HepG2 (cell line): ENCODE results near the gene TBX10. TPM values are rescaled to one million over a fixed set of nuclear protein-coding genes. Genes with fewer than 3 reads are reported as not detected.
A peak's percentile ranks its signal among the peaks of the same experiment; 100 is the strongest.

ENCODE experiments used
- ATAC-seq: fragments of 200-7000 bp; cut with Tn5 transposase; 3 replicates; pipeline ENCODE4 v1.9.1; 2020; ENCODE audit warnings: mild to moderate bottlenecking, moderate library complexity
- BruUV-seq: library from RNA; stranded (reverse); fragments of 400-500 nt; replicated peaks from 2 replicates; lab custom pipeline; 2021; lab: Mats Ljungman, UMichigan
- CTCF ChIA-PET: fragments of 300-600 bp; formaldehyde crosslinking; extraction: SDS; loops from one replicate; lab custom pipeline; 2021; ENCODE audit warnings: low total read pairs, inconsistent platforms, low intra/inter-chr PET ratio; lab: Yijun Ruan, JAX
- POLR2A ChIA-PET: fragments of 350-600 bp; sonication (Branson Sonifier 250); formaldehyde crosslinking; loops from one replicate; lab custom pipeline; 2020; ENCODE audit warnings: antibody characterized with exemption, inconsistent platforms; lab: Yijun Ruan, JAX
- DNase-seq: peaks from one replicate; pipeline ENCODE4 v3.0.0-alpha.2; 2015; ENCODE audit warnings: low spot score
- FAIRE-seq: peaks from 3 replicates; lab custom pipeline; 2011; peaks lifted over from hg19 to GRCh38; lab: Jason Lieb, UNC
- H2AFZ ChIP-seq: one replicate; pipeline ENCODE4 v1.6.1; 2011; ENCODE audit warnings: low read length, inconsistent platforms
- H3K27ac ChIP-seq: fragments of 300-600 bp; 3 replicates; pipeline ENCODE4 v1.8.0; 2011; ENCODE audit warnings: mixed run types, mild to moderate bottlenecking, mixed read lengths, low read length, inconsistent platforms; ENCODE audit not compliant: insufficient read depth; ENCODE audit errors: extremely low read length
- H3K27me3 ChIP-seq, 2 experiments: fragments of 200-600 bp in 1 of 2; 2 replicates in 1 of 2; 3 replicates in 1 of 2; pipeline versions ENCODE4 v1.6.0 to v1.8.0; 2011; ENCODE audit warnings: low read length in 2 of 2, mild to moderate bottlenecking in 2 of 2, moderate library complexity in 2 of 2, inconsistent platforms in 1 of 2; ENCODE audit not compliant: insufficient read depth in 2 of 2, control insufficient read depth in 1 of 2
- H3K36me3 ChIP-seq, 2 experiments: fragments of 200-600 bp in 1 of 2; replicated peaks in 1 of 2; 2 replicates in 1 of 2; 3 replicates in 1 of 2; pipeline versions ENCODE4 v1.5.1 to v1.8.0; 2011; ENCODE audit warnings: low read length in 2 of 2, inconsistent platforms in 1 of 2; ENCODE audit not compliant: insufficient read depth in 2 of 2, control insufficient read depth in 1 of 2
- H3K4me1 ChIP-seq: 2 replicates; pipeline ENCODE4 v1.5.1; 2012; ENCODE audit warnings: low read length, inconsistent platforms; ENCODE audit not compliant: insufficient read depth
- H3K4me2 ChIP-seq: 2 replicates; pipeline ENCODE4 v1.6.0; 2011; ENCODE audit warnings: low read depth, low read length, inconsistent platforms
- H3K4me3 ChIP-seq, 3 experiments: fragments of 200-600 bp in 1 of 3; sonication (generic), shearing (Covaris generic) in 1 of 3; replicated peaks in 1 of 3; 2 replicates each; pipeline ENCODE4 v1.5.1; 2011 to 2016; ENCODE audit warnings: low read length in 3 of 3, inconsistent platforms in 2 of 3, low read depth in 2 of 3, mild to moderate bottlenecking in 2 of 3, control low read depth in 1 of 3, mixed read lengths in 1 of 3; ENCODE audit not compliant: insufficient read depth in 1 of 3
- H3K79me2 ChIP-seq: one replicate; pipeline ENCODE4 v1.6.1; 2011; ENCODE audit warnings: low read length, inconsistent platforms; ENCODE audit not compliant: insufficient read depth
- H3K9ac ChIP-seq: 2 replicates; pipeline ENCODE4 v1.6.0; 2011; ENCODE audit warnings: mild to moderate bottlenecking, low read depth, low read length, inconsistent platforms; ENCODE audit not compliant: insufficient read depth
- H3K9me3 ChIP-seq: 2 replicates; pipeline ENCODE4 v1.5.1; 2012; ENCODE audit warnings: mild to moderate bottlenecking, low read length
- H4K20me1 ChIP-seq: 2 replicates; pipeline ENCODE4 v1.6.0; 2011; ENCODE audit warnings: inconsistent platforms, mild to moderate bottlenecking, low read length, moderate library complexity; ENCODE audit not compliant: insufficient read depth
- RBFOX2 ChIP-seq: fragments of 200-400 bp; formaldehyde crosslinking; IDR thresholded peaks from 2 replicates; pipeline ENCODE4 v1.6.1; 2017; ENCODE audit warnings: low read depth, mild to moderate bottlenecking, low read length
- ZNF124 ChIP-seq: sonication (generic); formaldehyde crosslinking; IDR thresholded peaks from 2 replicates; pipeline ENCODE4 v1.4.0; 2020; ENCODE audit warnings: missing genetic modification reagents
- WGBS: methylation state at CpG from one replicate; pipeline ENCODE4 v1.1.6; 2017; ENCODE audit warnings: low lambda C conversion rate; 5-methylcytosine and 5-hydroxymethylcytosine counted together
- in situ Hi-C: cut with HindIII; loops from 2 replicates; pipeline ENCODE4 v1.10.0; 2017; ENCODE audit warnings: low pct_unique_long_range_greater_than_20kb; ENCODE audit not compliant: extremely low pct_ligation_motif_present
- intact Hi-C: fragments of 100-400 bp; cut with micrococcal nuclease; formaldehyde crosslinking; loops from one replicate; pipeline ENCODE4 v1.10.0; 2022; ENCODE audit not compliant: unreplicated experiment
- polyA plus RNA-seq, 8 experiments: library from polyadenylated mRNA; depleted of rRNA in 3 of 8; stranded (reverse) in 7 of 8; unstranded in 1 of 8; fragments of >200 nt; fragmentation: Illumina TruSeq in 4 of 8; extraction: Trizol in 4 of 8; gene quantifications; 2 replicates each; pipeline versions ENCODE4 v1.2.1 to v1.2.3, GENCODE V29; 2011 to 2016; ENCODE audit warnings: low read depth in 4 of 8, missing spikeins in 1 of 8, mixed read lengths in 1 of 8; ENCODE audit not compliant: insufficient read depth in 1 of 8
- total RNA-seq, 5 experiments: library from RNA; depleted of rRNA; stranded (reverse); fragments of >200 nt; fragmentation: Illumina TruSeq; extraction: Trizol; gene quantifications; 2 replicates each; pipeline ENCODE4 v1.2.3, GENCODE V29; 2016; ENCODE audit warnings: low read depth in 1 of 5
- TF ChIP-seq, protein P1 (sequence below), 2 experiments: IDR thresholded peaks; 2 replicates each; pipeline ENCODE4 v1.6.1; 2011 to 2012; ENCODE audit warnings: low read length in 2 of 2, borderline replicate concordance in 1 of 2, low read depth in 1 of 2, mild to moderate bottlenecking in 1 of 2, moderate library complexity in 1 of 2

The TBX10 gene
- total and polyA plus RNA-seq, 2 of the 13 experiments (the other 11 are each of a cell fraction or from before 2014, with no cell fraction given) = 0.27 to 1.7 TPM

DNA sequence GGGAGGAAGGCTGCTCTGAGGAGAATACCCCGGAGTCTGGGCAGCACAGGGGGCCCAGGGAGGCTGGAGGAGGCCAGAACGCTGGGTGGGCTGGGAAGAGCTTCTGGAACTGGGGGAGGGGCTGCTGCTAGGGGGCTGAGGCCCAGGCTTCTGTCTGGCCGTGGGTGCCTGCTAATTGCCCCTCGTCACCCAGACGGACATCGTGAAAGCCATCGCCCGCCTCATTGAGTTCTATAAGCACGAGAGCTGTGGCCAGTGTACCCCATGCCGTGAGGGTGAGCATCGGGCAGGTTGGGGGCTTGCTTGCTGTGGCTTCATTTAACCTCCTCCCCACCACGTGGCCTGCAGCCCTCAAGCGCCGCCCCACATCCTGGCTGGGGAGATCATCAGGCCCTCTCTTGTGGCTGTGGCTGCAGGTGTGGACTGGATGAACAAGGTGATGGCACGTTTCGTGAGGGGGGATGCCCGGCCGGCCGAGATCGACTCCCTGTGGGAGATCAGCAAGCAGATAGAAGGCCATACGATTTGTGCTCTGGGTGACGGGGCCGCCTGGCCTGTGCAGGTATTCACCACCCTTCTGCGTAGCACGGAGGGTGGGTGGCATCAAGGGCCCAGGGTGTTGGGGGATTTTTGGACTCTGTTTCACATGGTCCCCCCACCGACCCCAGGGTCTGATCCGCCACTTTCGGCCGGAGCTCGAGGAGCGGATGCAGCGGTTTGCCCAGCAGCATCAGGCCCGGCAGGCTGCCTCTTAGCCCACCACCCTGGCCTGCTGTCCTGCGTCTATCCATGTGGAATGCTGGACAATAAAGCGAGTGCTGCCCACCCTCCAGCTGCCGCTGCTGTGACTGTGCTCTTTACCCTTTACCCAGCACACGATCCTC, 27.6 kb downstream of the TBX10 start:
- Histone ChIP-seq H3K36me3 (peaks cover 13 to 33% of the 10 kb centered on the region in 2 experiments; a peak in 4 of 5 replicates), H3K4me3 (no peak overlapping the region), H2AFZ (no peak overlapping the region), H3K27ac (no peak overlapping the region), H3K79me2 (peaks cover 8% of the 10 kb centered on the region), H3K9me3 (no peaks in the 10 kb centered on the region), H3K4me2 (no peak overlapping the region), H3K27me3 (no peaks in the 10 kb centered on the region), H3K9ac (no peak overlapping the region), H4K20me1 (no peaks in the 10 kb centered on the region), H3K4me1 (peaks cover 37% of the 10 kb centered on the region)
- TF ChIP-seq ZNF124 (CRISPR knock-in tag) (no peak), RBFOX2 (0 out of 2 replicates have a peak, but pooled peaks have one; percentile 17)
- TF ChIP-seq, protein P1, sequence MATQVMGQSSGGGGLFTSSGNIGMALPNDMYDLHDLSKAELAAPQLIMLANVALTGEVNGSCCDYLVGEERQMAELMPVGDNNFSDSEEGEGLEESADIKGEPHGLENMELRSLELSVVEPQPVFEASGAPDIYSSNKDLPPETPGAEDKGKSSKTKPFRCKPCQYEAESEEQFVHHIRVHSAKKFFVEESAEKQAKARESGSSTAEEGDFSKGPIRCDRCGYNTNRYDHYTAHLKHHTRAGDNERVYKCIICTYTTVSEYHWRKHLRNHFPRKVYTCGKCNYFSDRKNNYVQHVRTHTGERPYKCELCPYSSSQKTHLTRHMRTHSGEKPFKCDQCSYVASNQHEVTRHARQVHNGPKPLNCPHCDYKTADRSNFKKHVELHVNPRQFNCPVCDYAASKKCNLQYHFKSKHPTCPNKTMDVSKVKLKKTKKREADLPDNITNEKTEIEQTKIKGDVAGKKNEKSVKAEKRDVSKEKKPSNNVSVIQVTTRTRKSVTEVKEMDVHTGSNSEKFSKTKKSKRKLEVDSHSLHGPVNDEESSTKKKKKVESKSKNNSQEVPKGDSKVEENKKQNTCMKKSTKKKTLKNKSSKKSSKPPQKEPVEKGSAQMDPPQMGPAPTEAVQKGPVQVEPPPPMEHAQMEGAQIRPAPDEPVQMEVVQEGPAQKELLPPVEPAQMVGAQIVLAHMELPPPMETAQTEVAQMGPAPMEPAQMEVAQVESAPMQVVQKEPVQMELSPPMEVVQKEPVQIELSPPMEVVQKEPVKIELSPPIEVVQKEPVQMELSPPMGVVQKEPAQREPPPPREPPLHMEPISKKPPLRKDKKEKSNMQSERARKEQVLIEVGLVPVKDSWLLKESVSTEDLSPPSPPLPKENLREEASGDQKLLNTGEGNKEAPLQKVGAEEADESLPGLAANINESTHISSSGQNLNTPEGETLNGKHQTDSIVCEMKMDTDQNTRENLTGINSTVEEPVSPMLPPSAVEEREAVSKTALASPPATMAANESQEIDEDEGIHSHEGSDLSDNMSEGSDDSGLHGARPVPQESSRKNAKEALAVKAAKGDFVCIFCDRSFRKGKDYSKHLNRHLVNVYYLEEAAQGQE (IDR thresholded peaks at IDR 0.05; ENCODE audit: borderline replicate concordance in 1 of 2, low read depth in 1 of 2, low read length in 2 of 2) = no peak
- ATAC-seq (no peak), DNase-seq (no peak), FAIRE-seq (no peak)
- no TSS peak for BruUV-seq
- POLR2A ChIA-PET = interaction anchor here (2.5 kb wide), 1 partner anchor 18 kb away, joined by 15 read pairs; the partner anchor contains the start of gene NUDT8
- 94% methylated on average over 25 of the region's 37 CpGs for WGBS
- intact Hi-C loops (no loop called here), in situ Hi-C loops (no loop called here)
- CTCF ChIA-PET = no interaction called here
